GM18520 (cell line): Measurements from ENCODE around the gene LRRFIP2.

Experiments used
- ATAC-seq: cut with Tn5 transposase; IDR thresholded peaks from one replicate; pipeline ENCODE4 v1.9.1; 2021; ENCODE audit not compliant: unreplicated experiment

LRRFIP2 gene

DNA sequence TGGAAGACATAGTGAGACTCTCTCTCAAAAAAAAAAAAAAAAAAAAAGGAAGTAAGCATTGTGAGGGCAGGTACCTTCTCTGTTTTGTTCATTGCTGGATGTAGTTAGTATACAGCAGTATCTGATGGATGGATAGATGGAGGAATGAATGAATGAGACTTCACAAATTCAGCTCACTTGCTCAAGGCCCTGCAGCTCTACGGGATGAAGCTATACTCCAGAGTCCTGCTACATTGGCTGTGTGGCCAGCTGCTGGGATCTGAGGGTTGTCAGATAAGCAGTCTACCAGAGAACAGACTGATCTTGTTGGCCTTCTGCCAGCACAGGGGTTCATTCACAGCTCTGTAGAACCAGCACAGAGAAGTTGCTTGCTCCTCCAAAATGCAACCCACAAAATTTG lies 146.1 kb downstream of the LRRFIP2 start:
- no peak for ATAC-seq

GRCh38 chr3:37026851-37027250 lies 147.5 kb downstream of the LRRFIP2 start:
- ATAC-seq = no peak

DNA sequence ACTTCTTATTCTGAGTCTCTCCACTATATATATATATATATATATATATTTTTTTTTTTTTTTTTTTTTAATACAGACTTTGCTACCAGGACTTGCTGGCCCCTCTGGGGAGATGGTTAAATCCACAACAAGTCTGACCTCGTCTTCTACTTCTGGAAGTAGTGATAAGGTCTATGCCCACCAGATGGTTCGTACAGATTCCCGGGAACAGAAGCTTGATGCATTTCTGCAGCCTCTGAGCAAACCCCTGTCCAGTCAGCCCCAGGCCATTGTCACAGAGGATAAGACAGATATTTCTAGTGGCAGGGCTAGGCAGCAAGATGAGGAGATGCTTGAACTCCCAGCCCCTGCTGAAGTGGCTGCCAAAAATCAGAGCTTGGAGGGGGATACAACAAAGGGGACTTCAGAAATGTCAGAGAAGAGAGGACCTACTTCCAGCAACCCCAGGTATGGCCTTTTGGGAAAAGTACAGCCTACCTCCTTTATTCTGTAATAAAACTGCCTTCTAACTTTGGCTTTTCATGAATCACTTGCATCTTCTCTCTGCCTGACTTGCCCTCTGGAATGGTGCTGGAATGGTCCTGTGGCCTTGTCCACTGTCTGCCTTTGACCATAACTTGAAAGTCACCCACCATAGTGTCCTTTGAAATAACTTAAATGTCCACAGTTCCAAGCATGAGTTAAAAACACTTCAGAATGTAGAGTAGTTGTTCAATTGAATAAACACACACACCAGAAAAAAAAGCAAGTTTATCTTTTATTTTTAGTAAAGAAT lies 148.6 kb downstream of the LRRFIP2 start:
- ATAC-seq = no peak

- no peak for ATAC-seq
Observed at GRCh38 chr3:37024820-37025405, 149.5 kb downstream of the LRRFIP2 start.

GRCh38 chr3:37024092-37024491 lies 150.3 kb downstream of the LRRFIP2 start:
- ATAC-seq = no peak

DNA sequence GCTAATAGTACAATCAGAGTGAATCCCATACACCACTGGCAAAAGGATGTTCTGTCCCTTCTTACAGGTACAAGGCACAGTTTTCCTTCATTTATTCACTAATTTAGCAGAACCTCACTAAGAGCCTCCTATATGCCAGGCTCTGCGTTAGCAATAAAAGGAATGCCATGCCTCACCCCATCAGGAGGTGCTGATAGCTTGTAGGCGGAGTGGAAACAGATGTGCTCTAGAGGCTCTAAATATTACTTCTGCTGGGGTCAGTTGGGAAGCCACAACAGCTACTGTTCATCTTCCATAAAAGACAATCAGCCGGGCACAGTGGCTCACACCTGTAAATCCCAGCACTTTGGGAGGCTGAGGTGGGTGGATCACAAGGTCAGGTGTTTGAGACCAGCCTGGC lies 156.7 kb downstream of the LRRFIP2 start:
- no peak for ATAC-seq

DNA sequence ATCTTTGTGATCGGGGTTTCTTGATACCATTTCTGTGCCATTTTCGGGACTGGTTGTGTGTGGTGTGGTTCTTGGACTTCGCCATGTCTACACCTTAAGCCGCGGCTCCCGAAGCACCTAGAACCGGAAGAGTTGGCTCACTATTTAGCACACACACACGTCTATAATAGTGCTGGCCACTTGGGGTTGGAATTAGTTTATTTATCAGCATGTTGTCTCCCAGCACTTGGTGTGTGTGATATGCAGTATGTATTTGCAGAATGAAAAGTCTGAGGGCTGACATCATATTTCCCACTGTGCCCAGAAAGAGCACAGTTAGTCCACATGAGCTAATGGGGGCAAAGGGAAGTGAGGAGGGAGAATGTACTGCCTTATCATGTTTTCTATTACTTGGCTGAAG lies 157.5 kb downstream of the LRRFIP2 start:
- no peak for ATAC-seq

GRCh38 chr3:37015642-37016041 lies 158.7 kb downstream of the LRRFIP2 start:
- no peak for ATAC-seq

DNA sequence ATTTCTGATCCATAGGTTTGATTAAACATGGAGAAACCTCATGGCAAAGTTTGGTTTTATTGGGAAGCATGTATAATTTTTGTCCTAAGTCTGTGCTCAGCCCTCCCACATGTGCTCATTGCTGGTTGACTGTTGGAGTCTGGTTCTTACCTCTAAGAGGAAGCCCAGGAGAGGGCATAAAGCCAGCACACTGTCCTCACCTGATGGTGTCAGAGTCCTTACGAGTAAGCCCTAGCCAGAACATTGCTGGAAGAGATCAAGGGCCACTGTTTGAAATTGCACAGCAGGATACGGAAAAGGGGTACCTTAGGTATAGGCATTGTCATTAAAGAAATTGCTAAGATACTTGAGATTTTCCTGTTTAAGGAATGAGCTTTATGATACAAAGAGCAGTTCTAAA lies 159.8 kb downstream of the LRRFIP2 start:
- ATAC-seq = no peak
